ENCODE measurements around the gene UBE2Q2.
A peak's percentile ranks its signal among the peaks of the same experiment; 100 is the strongest.
"Not testable (repeated sequence)": the region's sequence is repeated elsewhere in the genome, so short reads cannot be mapped to it uniquely, and the experiment has no call there.

UBE2Q2 gene

DNA sequence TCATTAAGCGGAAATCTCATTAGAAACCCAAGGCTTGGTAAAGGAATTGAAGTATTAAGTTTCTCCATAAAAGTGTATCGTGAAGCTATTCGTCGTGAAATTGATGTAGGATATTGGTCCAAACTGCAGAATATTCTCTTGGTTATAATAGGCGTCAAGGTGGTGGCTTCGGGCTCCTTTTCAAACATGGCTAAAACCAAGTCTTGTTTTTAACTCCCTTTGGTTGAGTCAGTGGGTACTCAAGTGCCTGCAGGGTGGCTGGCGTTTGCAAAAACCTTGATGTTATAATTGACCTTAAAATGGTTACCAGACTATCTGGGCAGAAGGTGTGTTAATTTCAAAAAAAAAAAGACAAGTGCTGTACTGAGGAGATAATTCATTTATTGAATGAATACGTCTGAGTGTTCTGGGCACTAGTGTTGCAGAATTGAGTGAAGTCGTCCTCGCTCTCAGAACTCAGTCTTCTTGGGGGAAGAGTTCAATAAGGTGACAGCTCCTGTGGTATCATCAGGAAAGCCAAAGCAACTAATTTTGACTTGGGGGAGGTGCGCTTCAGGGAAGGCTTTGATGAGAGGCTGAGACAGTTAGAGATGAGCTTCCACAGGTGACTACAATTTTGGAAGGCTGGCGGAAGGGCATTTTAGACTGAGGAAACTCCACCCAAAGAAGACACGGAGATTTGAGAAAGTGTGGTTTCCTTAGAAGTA, 1.5 kb downstream of the UBE2Q2 start:
- POLR2A ChIA-PET (ENCODE audit: low non-redundant PET): interaction anchor here (0.7 kb wide), 1 partner anchor 29 kb away, joined by 3 read pairs; no protein-coding TSS in a partner anchor

GRCh38 chr15:75849167-75849566, 5.9 kb downstream of the UBE2Q2 start:
- no peak for TF ChIP-seq CTCF (conservative IDR thresholded peaks at IDR 0.05; ENCODE audit: low read depth)
- no peak overlapping the region for H3K27ac ChIP-seq
- ChIA-PET POLR2A (ENCODE audit: low non-redundant PET) (no interaction called here), CTCF (no interaction called here)
- no peak for DNase-seq (ENCODE audit: low spot score)

More for the DNA sequence above, 1.5 kb downstream of the UBE2Q2 start:
- CTCF ChIA-PET: interaction anchor here (1.0 kb wide), 1 partner anchor 112 kb away, joined by 3 read pairs; no protein-coding TSS in a partner anchor
- no peak for TF ChIP-seq CTCF (conservative IDR thresholded peaks at IDR 0.05; ENCODE audit: low read depth)
- peak overlapping the region; percentile 89 for H3K27ac ChIP-seq
- no peak for DNase-seq (ENCODE audit: low spot score)

DNA sequence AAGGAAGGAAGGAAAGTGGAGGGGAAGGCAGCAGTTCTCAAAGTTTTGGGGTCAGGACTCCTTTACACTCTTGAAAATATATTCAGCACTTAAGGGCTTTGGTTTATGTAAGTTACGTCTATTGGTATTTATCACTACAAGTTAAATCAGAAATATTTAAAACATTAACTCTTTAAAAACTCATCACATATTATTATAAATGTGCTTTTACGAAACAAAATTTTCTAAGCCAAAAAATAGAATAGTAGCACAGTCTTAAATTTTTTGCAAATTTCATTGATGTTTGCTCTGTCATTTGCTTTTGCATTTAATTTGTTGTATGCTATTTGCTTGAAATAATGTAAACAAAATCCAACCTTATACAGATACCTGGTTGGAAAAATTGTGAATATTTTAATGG, 7.5 kb downstream of the UBE2Q2 start:
- POLR2A ChIA-PET (ENCODE audit: low non-redundant PET): no interaction called here
- CTCF ChIA-PET: no interaction called here
- no peak for TF ChIP-seq CTCF (conservative IDR thresholded peaks at IDR 0.05; ENCODE audit: low read depth)
- DNase-seq (ENCODE audit: low spot score): no peak
- H3K27ac ChIP-seq: no peak overlapping the region

DNA sequence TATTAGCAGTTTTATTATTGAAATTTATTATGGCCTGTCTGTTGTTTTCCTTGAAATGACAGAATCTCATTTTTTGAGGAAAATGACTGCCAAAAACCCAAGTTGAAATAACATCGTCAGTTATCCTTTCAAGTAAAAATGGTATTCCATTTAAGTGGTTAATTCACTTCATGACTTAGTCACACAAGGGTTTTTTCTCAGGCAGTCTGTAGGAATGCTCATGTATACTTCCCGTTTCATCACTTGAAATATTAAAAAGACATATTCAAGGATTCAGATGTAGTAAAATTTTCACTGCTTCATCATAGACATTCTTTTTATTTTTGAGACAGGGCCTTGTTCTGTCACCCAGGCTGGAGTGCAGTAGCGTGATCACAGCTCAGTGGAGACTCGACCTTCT, 8.3 kb downstream of the UBE2Q2 start:
- POLR2A ChIA-PET (ENCODE audit: low non-redundant PET); CTCF ChIA-PET: not testable (repeated sequence)

DNA sequence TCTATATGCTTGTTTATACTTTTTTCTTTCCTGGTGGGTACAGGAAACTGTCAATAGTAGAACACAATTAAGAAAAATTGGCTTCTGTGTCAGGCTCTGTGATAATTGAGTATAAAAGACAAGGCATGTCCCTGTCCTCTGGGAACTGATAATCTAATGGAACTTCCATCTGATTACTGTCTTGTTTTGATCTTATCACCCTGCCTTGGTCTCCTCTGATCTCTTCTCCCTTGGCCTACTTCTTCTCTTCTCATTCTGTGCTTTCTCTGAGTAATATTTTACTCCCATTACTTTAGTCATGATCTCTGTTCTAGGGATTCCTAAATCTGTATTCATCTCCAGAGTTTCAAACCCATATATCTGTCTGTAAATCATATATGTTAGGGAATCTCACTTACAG, 14.6 kb downstream of the UBE2Q2 start:
- CTCF ChIA-PET: no interaction called here
- POLR2A ChIA-PET (ENCODE audit: low non-redundant PET): no interaction called here
- DNase-seq (ENCODE audit: low spot score): no peak
- no peak overlapping the region for H3K27ac ChIP-seq
- no peak for TF ChIP-seq CTCF (conservative IDR thresholded peaks at IDR 0.05; ENCODE audit: low read depth)

More for the DNA sequence above, 8.3 kb downstream of the UBE2Q2 start:
- DNase-seq (ENCODE audit: low spot score); H3K27ac ChIP-seq: not testable (repeated sequence)

- no peak for DNase-seq (ENCODE audit: low spot score)
- no peak for TF ChIP-seq CTCF (conservative IDR thresholded peaks at IDR 0.05; ENCODE audit: low read depth)
- POLR2A ChIA-PET (ENCODE audit: low non-redundant PET): no interaction called here
- CTCF ChIA-PET: interaction anchor here (0.6 to 0.7 kb wide), 2 partner anchors 51 to 156 kb away, joined by 3 read pairs; no protein-coding TSS in a partner anchor
- no peak overlapping the region for H3K27ac ChIP-seq
Measured at GRCh38 chr15:75861750-75862402, 18.6 kb downstream of the UBE2Q2 start.

DNA sequence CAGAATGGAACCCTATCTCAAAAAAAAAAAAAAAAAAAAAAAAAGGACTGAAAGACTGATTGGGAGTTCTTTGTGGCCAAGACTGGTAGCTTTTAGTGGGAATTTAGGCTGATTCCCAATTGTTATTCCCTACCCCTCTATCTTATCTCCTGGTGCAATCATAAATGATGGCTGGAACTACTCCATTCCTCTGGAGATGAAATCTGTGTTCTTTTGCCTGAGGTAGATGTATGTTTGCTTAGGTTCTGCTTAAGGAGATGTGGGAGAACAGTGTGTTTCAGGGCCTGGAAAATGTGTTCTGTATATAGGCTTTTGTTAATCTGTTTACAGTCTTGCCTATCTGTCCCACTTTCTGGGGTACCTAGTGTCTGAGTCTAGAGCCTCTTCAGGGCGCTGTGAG, 19.5 kb downstream of the UBE2Q2 start:
- no peak for DNase-seq (ENCODE audit: low spot score)
- ChIA-PET CTCF (interaction anchor here (0.6 kb wide), 1 partner anchor 52 kb away, joined by 3 read pairs; no protein-coding TSS in a partner anchor), POLR2A (ENCODE audit: low non-redundant PET) (no interaction called here)
- TF ChIP-seq CTCF (conservative IDR thresholded peaks at IDR 0.05; ENCODE audit: low read depth): no peak
- no peak overlapping the region for H3K27ac ChIP-seq
